CD4-positive, alpha-beta T cell (primary cell): ENCODE measurements around the gene NRL. TPM values are rescaled to one million over a fixed set of nuclear protein-coding genes. Genes with fewer than 3 reads are reported as not detected.
A peak's percentile ranks its signal among the peaks of the same experiment; 100 is the strongest.

ENCODE experiments used
- ATAC-seq: fragments of 200-7000 bp; cut with Tn5 transposase; one replicate; pipeline ENCODE4 v1.10.0; 2022; ENCODE audit warnings: mild to moderate bottlenecking; ENCODE audit not compliant: poor library complexity
- CTCF ChIA-PET: fragments of 350-600 bp; sonication (Branson Sonifier 250); formaldehyde crosslinking; loops from one replicate; lab custom pipeline; 2021; ENCODE audit warnings: antibody characterized with exemption, inconsistent platforms; lab: Charles Lee
- POLR2A ChIA-PET: fragments of 350-600 bp; sonication (Branson Sonifier 250); formaldehyde crosslinking; loops from one replicate; lab custom pipeline; 2021; ENCODE audit warnings: antibody characterized with exemption, inconsistent platforms; lab: Charles Lee
- DNase-seq, 14 experiments: peaks; one replicate each; pipeline ENCODE4 v3.0.0-alpha.2; 2013 to 2020; ENCODE audit warnings: mixed read lengths in 2 of 14
- H3K27ac ChIP-seq, 2 donors: one replicate each; pipeline versions ENCODE4 v1.5.1 to v1.7.0; 2013; ENCODE audit warnings: low read length in 2 of 2, low read depth in 1 of 2, mild to moderate bottlenecking in 1 of 2
- H3K27me3 ChIP-seq, 2 experiments: 1 replicate in 1 of 2; 2 replicates in 1 of 2; pipeline versions ENCODE4 v1.6.1 to v1.7.0; 2013; ENCODE audit warnings: low read length in 2 of 2, control low read depth in 1 of 2, mild to moderate bottlenecking in 1 of 2, moderate library complexity in 1 of 2; ENCODE audit not compliant: insufficient read depth in 2 of 2, control insufficient read depth in 1 of 2
- H3K36me3 ChIP-seq: one replicate; pipeline ENCODE4 v1.6.1; 2013; ENCODE audit warnings: low read length, control low read depth; ENCODE audit not compliant: insufficient read depth
- H3K4me1 ChIP-seq: one replicate; pipeline ENCODE4 v1.6.1; 2013; ENCODE audit warnings: low read length, control low read depth; ENCODE audit not compliant: insufficient read depth
- H3K4me3 ChIP-seq: one replicate; pipeline ENCODE4 v1.5.1; 2013; ENCODE audit warnings: mild to moderate bottlenecking, low read length, moderate library complexity
- H3K9me3 ChIP-seq, 2 experiments: 1 replicate in 1 of 2; 2 replicates in 1 of 2; pipeline versions ENCODE4 v1.6.1 to v1.7.0; 2013; ENCODE audit warnings: low read length in 2 of 2, mild to moderate bottlenecking in 2 of 2, control low read depth in 1 of 2, moderate library complexity in 1 of 2; ENCODE audit not compliant: control insufficient read depth in 1 of 2, insufficient read depth in 1 of 2
- H3K27ac Mint-ChIP-seq: one replicate; pipeline ENCODE4 v1.8.0; 2020; ENCODE audit warnings: mixed read lengths
- H3K27me3 Mint-ChIP-seq: one replicate; pipeline ENCODE4 v1.8.0; 2021; ENCODE audit warnings: mixed read lengths
- H3K36me3 Mint-ChIP-seq: one replicate; pipeline ENCODE4 v1.8.0; 2021; ENCODE audit warnings: low read depth, mixed read lengths
- H3K4me1 Mint-ChIP-seq: one replicate; pipeline ENCODE4 v1.8.0; 2021; ENCODE audit warnings: low read depth, mixed read lengths
- H3K4me3 Mint-ChIP-seq: one replicate; pipeline ENCODE4 v1.8.0; 2020; ENCODE audit warnings: mild to moderate bottlenecking, mixed read lengths
- H3K9me3 Mint-ChIP-seq: one replicate; pipeline ENCODE4 v1.8.0; 2020; ENCODE audit warnings: mixed read lengths
- intact Hi-C, 2 experiments: fragments of 100-400 bp; cut with DNase I in 1 of 2; cut with micrococcal nuclease in 1 of 2; formaldehyde crosslinking; loops; one replicate each; pipeline versions ENCODE4 v1.15.1 to v1.9.0; 2023 to 2025; cut with DNase I, micrococcal nuclease
- total RNA-seq, 174 experiments: library from RNA in 2 of 174; stranded (reverse) in 2 of 174; gene quantifications; one replicate each; pipeline ENCODE4 v1.2.3 and lab custom pipeline; 2021 to 2026
- TF ChIP-seq, protein P1 (sequence below): fragments of 200-600 bp; IDR thresholded peaks from one replicate; pipeline ENCODE4 v1.8.0; 2022; ENCODE audit warnings: antibody characterized with exemption, mild to moderate bottlenecking

The NRL gene
- total RNA-seq, 2 experiments from 2014 or later, result 1.6 to 1.9 TPM

DNA sequence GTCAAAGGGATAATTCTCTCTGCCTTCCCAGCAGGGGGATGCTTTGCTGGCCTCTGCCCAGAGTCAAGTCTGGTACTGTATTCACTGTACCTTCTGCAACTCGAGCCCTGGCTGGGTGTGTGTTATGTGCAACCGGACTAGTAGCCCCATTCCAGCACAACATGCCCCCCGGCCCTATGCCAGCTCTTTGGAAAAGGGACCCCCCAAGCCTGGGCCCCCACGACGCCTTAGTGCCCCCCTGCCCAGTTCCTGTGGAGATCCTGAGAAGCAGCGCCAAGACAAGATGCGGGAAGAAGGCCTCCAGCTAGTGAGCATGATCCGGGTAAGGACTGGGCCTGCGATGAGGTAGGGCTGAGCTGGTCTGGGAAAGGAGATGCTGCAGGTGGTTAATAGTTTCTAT is 35.8 kb upstream of the NRL start:
- CTCF ChIA-PET, result interaction anchor here (5.5 kb wide), 1 partner anchor 11 kb away, joined by 32 read pairs; the partner anchor contains the start of gene IRF9
- no peaks in the 10 kb centered on the region for H3K27me3 Mint-ChIP-seq
- no peak overlapping the region for H3K4me3 Mint-ChIP-seq
- no peak overlapping the region for H3K27ac ChIP-seq
- no peaks in the 10 kb centered on the region for H3K9me3 Mint-ChIP-seq
- POLR2A ChIA-PET, result interaction anchor here (0.6 to 8.1 kb wide), 5 partner anchors 9 to 712 kb away, joined by 3 to 154 read pairs (median 15); partner anchors contain the start of genes DCAF11, EMC9, IRF9 and NRL
- peaks cover 42% of the 10 kb centered on the region for H3K4me1 Mint-ChIP-seq
- H3K4me1 ChIP-seq, result peaks cover 47% of the 10 kb centered on the region
- ATAC-seq (no peak), DNase-seq (no peak)
- no peaks in the 10 kb centered on the region for H3K9me3 ChIP-seq
- no peak overlapping the region for H3K27ac Mint-ChIP-seq
- no peaks in the 10 kb centered on the region for H3K27me3 ChIP-seq
- TF ChIP-seq, protein P1, sequence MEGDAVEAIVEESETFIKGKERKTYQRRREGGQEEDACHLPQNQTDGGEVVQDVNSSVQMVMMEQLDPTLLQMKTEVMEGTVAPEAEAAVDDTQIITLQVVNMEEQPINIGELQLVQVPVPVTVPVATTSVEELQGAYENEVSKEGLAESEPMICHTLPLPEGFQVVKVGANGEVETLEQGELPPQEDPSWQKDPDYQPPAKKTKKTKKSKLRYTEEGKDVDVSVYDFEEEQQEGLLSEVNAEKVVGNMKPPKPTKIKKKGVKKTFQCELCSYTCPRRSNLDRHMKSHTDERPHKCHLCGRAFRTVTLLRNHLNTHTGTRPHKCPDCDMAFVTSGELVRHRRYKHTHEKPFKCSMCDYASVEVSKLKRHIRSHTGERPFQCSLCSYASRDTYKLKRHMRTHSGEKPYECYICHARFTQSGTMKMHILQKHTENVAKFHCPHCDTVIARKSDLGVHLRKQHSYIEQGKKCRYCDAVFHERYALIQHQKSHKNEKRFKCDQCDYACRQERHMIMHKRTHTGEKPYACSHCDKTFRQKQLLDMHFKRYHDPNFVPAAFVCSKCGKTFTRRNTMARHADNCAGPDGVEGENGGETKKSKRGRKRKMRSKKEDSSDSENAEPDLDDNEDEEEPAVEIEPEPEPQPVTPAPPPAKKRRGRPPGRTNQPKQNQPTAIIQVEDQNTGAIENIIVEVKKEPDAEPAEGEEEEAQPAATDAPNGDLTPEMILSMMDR, result no peak
- intact Hi-C loops, result no loop called here
- peaks cover 83% of the 10 kb centered on the region for H3K36me3 Mint-ChIP-seq
- H3K4me3 ChIP-seq, result no peak overlapping the region
- H3K36me3 ChIP-seq, result peaks cover 55% of the 10 kb centered on the region

DNA sequence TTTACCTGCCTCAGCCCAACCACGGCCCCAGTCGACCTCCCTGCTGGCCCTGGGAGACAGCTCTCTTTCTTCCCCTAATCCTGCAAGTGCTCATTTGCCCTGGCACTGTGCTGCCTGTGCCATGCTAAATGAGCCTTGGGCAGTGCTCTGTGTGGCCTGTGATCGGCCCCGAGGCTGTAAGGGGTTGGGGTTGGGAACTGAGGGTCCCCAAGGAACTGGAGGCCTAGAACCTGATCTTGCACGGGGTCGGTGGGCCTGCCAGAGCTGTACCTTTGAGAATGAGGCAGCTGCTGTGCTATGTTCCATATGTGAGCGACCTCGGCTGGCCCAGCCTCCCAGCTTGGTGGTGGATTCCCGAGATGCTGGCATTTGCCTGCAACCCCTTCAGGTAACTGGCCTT is 35.3 kb upstream of the NRL start:
- Histone ChIP-seq H3K9me3 (no peaks in the 10 kb centered on the region), H3K27me3 (no peaks in the 10 kb centered on the region), H3K4me1 (peaks cover 52% of the 10 kb centered on the region), H3K36me3 (peaks cover 55% of the 10 kb centered on the region), H3K27ac (no peak overlapping the region), H3K4me3 (no peak overlapping the region)
- peak overlapping the region; percentile 53 for H3K27ac Mint-ChIP-seq
- peaks cover 78% of the 10 kb centered on the region for H3K36me3 Mint-ChIP-seq
- ATAC-seq (no peak), DNase-seq (no peak)
- no peak overlapping the region for H3K4me3 Mint-ChIP-seq
- ChIA-PET CTCF (interaction anchor here (5.5 kb wide), 1 partner anchor 11 kb away, joined by 32 read pairs; the partner anchor contains the start of gene IRF9), POLR2A (interaction anchor here (2.3 to 8.1 kb wide), 4 partner anchors 9 to 35 kb away, joined by 9 to 154 read pairs (median 71); partner anchors contain the start of genes DCAF11, EMC9, IRF9 and NRL)
- no peaks in the 10 kb centered on the region for H3K27me3 Mint-ChIP-seq
- intact Hi-C loops, result no loop called here
- H3K9me3 Mint-ChIP-seq, result no peaks in the 10 kb centered on the region
- peaks cover 47% of the 10 kb centered on the region for H3K4me1 Mint-ChIP-seq
- TF ChIP-seq, protein P1, result no peak

- H3K27ac Mint-ChIP-seq, result peak overlapping the region; percentile 53
- intact Hi-C loops, result loop anchor here in 1 of 2 experiments (5.0 kb wide), 2 partner anchors 38 to 83 kb away; partner anchors contain the start of genes GMPR2, IPO4 and NEDD8
Observed at GRCh38 chr14:24149302-24149969, 34.7 kb upstream of the NRL start.

More at GRCh38 chr14:24149302-24149969, 34.7 kb upstream of the NRL start:
- Histone ChIP-seq H3K36me3 (peaks cover 55% of the 10 kb centered on the region), H3K27ac (no peak overlapping the region), H3K4me1 (peaks cover 56% of the 10 kb centered on the region), H3K27me3 (no peaks in the 10 kb centered on the region), H3K9me3 (no peaks in the 10 kb centered on the region), H3K4me3 (no peak overlapping the region)
- ATAC-seq, result no peak
- Mint-ChIP-seq H3K27me3 (no peaks in the 10 kb centered on the region), H3K4me3 (peak overlapping the region; percentile 99), H3K9me3 (no peaks in the 10 kb centered on the region), H3K4me1 (peaks cover 47% of the 10 kb centered on the region), H3K36me3 (peaks cover 77% of the 10 kb centered on the region)
- POLR2A ChIA-PET, result interaction anchor here (2.3 to 8.1 kb wide), 5 partner anchors 8 to 35 kb away, joined by 9 to 154 read pairs (median 119); partner anchors contain the start of genes DCAF11, EMC9, IRF9 and NRL
- no peak for DNase-seq
- TF ChIP-seq, protein P1, result no peak
- CTCF ChIA-PET, result interaction anchor here (5.5 kb wide), 1 partner anchor 12 kb away, joined by 32 read pairs; the partner anchor contains the start of gene IRF9
